Esophagus squamous epithelium (tissue), 4 donors: ENCODE data around the gene PLCB1.

Experiments
- POLR2A ChIP-seq, 4 donors: fragments of 450-650 bp; IDR thresholded peaks; one replicate each; pipeline ENCODE4 v1.6.1; 2017; ENCODE audit warnings: antibody characterized with exemption in 4 of 4, mild to moderate bottlenecking in 4 of 4, moderate library complexity in 3 of 4
- TF ChIP-seq, protein P1 (sequence below), 6 experiments: fragments of 450-650 bp in 4 of 6; fragments of 200-600 bp in 2 of 6; sonication (generic) in 2 of 6; IDR thresholded peaks; one replicate each; pipeline ENCODE4 v1.5.1; 2016 to 2019; ENCODE audit warnings: antibody characterized with exemption in 6 of 6, mild to moderate bottlenecking in 4 of 6, moderate library complexity in 4 of 6

DNA sequence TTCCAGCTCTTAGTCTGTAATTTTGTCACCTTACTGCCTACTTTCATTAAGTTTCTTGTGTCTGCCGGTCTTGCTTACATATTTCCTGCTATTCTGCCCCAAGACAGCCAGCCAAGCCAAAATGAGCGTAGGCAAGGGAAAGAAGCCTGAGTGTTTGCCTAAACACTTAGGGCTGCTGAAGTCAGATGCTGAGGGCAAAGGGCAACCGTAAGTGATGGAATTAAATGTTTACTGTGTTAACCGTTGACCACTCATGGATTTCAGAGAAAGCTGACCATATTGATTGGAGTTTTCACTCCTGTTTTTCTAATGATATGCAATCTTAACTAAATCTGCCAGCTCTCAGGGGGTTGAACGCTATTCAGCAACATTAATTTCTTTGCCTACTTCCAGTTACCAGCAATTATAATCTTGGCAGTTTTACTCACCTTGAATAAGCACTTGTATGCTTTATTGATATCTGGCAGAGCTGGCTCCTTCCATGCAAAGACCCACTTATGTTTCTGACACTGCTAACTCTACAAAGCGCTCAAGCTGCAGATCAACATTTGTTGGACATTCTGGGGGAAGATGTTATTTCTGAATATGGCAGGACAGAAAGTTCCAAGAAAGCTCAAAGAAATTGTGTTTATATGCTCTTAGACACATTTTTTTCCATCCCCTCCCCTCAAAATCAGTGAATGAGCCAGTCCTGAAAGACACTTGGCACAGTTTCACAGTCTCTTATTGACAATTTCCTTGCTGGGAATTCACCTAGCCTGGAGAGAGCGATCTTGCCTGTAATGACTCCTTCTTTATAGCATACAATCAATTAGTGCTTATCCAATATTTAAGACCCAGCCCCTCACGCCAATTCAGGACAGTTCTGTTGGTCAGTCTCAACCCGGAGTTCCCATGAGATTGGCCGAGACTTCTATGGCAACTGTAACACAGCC, 183.8 kb downstream of the PLCB1 start:
- TF ChIP-seq, protein P1, sequence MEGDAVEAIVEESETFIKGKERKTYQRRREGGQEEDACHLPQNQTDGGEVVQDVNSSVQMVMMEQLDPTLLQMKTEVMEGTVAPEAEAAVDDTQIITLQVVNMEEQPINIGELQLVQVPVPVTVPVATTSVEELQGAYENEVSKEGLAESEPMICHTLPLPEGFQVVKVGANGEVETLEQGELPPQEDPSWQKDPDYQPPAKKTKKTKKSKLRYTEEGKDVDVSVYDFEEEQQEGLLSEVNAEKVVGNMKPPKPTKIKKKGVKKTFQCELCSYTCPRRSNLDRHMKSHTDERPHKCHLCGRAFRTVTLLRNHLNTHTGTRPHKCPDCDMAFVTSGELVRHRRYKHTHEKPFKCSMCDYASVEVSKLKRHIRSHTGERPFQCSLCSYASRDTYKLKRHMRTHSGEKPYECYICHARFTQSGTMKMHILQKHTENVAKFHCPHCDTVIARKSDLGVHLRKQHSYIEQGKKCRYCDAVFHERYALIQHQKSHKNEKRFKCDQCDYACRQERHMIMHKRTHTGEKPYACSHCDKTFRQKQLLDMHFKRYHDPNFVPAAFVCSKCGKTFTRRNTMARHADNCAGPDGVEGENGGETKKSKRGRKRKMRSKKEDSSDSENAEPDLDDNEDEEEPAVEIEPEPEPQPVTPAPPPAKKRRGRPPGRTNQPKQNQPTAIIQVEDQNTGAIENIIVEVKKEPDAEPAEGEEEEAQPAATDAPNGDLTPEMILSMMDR (IDR thresholded peaks at IDR 0.05) = no peak
- TF ChIP-seq POLR2A (IDR thresholded peaks at IDR 0.05) = no peak
